HEK293T (cell line): ENCODE results near the gene CCNI.

Experiments used
- ARNT ChIP-seq: fragments of 450-650 bp; IDR thresholded peaks from 2 replicates; pipeline ENCODE4 v1.6.1; 2017; ENCODE audit warnings: mild to moderate bottlenecking
- BHLHE40 ChIP-seq: fragments of 450-650 bp; IDR thresholded peaks from 2 replicates; pipeline ENCODE4 v1.6.1; 2016; ENCODE audit warnings: mild to moderate bottlenecking, moderate library complexity, borderline replicate concordance
- CTBP1 ChIP-seq: fragments of 450-650 bp; IDR thresholded peaks from 2 replicates; pipeline ENCODE4 v1.6.1; 2016; ENCODE audit warnings: borderline replicate concordance
- ELF4 ChIP-seq: fragments of 450-650 bp; IDR thresholded peaks from 2 replicates; pipeline ENCODE4 v1.6.1; 2017; ENCODE audit warnings: antibody characterized with exemption
- FOXA1 ChIP-seq: fragments of 450-650 bp; IDR thresholded peaks from 2 replicates; pipeline ENCODE4 v1.6.1; 2016; ENCODE audit warnings: mild to moderate bottlenecking
- HDGF ChIP-seq: fragments of 450-650 bp; IDR thresholded peaks from 2 replicates; pipeline ENCODE4 v1.6.1; 2017; ENCODE audit warnings: antibody characterized with exemption, borderline replicate concordance
- NFRKB ChIP-seq: fragments of 450-650 bp; IDR thresholded peaks from 2 replicates; pipeline ENCODE4 v1.6.1; 2016; ENCODE audit warnings: mild to moderate bottlenecking, moderate library complexity
- PKNOX1 ChIP-seq: fragments of 450-650 bp; IDR thresholded peaks from 2 replicates; pipeline ENCODE4 v1.6.1; 2016
- SP1 ChIP-seq: fragments of 450-650 bp; IDR thresholded peaks from 2 replicates; pipeline ENCODE4 v1.6.1; 2017
- SUZ12 ChIP-seq: fragments of 450-650 bp; IDR thresholded peaks from 2 replicates; pipeline ENCODE4 v1.6.1; 2016; ENCODE audit warnings: mild to moderate bottlenecking
- ZNF384 ChIP-seq: fragments of 450-650 bp; IDR thresholded peaks from 2 replicates; pipeline ENCODE4 v1.6.1; 2016

- TF ChIP-seq PKNOX1 (no peak), ARNT (no peak), NFRKB (no peak), ZNF384 (no peak), SP1 (no peak), CTBP1 (no peak), HDGF (no peak), FOXA1 (no peak), ELF4 (no peak), SUZ12 (no peak), BHLHE40 (no peak)
Measured at GRCh38 chr4:77052352-77052751, 23.4 kb downstream of the CCNI start.
